Panc1 (cell line): ENCODE results near the gene BACH2.

Experiments used
- CTCF ChIP-seq: fragments of 450-650 bp; IDR thresholded peaks from 2 replicates; pipeline ENCODE4 v1.5.1; 2017; ENCODE audit warnings: mild to moderate bottlenecking
- POLR2AphosphoS5 ChIP-seq: IDR thresholded peaks from 2 replicates; pipeline ENCODE4 v1.6.1; 2012; ENCODE audit warnings: mild to moderate bottlenecking, low read depth, low read length, moderate library complexity
- REST ChIP-seq, 2 experiments: IDR thresholded peaks; 2 replicates each; pipeline ENCODE4 v1.6.1; 2011 to 2012; ENCODE audit warnings: low read depth in 2 of 2, control low read depth in 1 of 2, low read length in 1 of 2, mild to moderate bottlenecking in 1 of 2, moderate library complexity in 1 of 2; ENCODE audit not compliant: insufficient read depth in 1 of 2

- TF ChIP-seq CTCF (no peak), POLR2AphosphoS5 (no peak), REST (IDR thresholded peaks at IDR 0.05; ENCODE audit: insufficient read depth in 1 of 2, low read depth in 2 of 2, low read length in 1 of 2) (no peak)
These were observed 746 bp downstream of the BACH2 start for GRCh38 chr6:90295854-90296340.
